HG03039 (cell line): ENCODE data around the gene GRIN2C.
A peak's percentile ranks its signal among the peaks of the same experiment; 100 is the strongest.
"Not testable (repeated sequence)": the region's sequence is repeated elsewhere in the genome, so short reads cannot be mapped to it uniquely, and the experiment has no call there.

Experiments
- ATAC-seq: cut with Tn5 transposase; IDR thresholded peaks from one replicate; pipeline ENCODE4 v1.9.1; 2021; ENCODE audit warnings: mild to moderate bottlenecking, moderate library complexity; ENCODE audit not compliant: unreplicated experiment

GRIN2C gene

DNA sequence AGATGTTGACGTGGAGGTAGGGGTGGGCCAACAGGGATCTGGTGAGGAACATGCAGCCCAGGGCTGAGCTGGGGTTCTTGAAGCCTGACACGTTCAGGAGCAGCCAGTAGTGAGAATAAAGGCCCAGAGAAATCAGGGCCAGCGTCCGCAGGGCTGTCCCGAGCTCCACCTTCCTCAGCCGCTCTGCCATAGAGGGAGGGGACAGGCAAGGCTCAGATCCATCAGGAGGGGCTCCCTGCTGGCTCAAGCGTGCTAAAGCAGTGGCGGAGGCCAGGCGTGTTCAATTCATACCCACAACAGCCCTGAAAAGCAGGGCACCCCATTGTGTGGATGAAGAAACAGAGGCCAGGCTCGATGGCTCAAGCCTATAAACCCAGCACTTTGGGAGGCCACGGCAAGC, 21.4 kb upstream of the GRIN2C start:
- no peak for ATAC-seq

DNA sequence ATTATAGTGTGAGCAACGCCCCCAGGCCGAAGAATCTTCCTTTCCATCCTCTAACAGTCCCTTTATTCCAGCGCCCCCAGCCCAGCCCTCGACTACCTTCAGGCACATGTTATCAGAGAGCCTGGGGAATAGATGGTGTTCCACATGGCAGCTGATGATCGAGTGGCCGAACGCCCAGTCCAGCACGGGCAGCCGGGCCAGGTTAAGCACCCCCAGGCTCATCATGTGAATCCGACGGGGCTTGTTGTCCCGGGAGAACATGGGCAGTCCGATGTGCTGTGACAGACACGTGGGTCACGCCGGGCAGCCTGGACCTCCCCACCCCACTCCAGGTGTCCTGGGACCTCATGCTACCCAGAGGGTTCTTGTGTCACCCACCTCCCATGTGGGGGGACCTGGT, 19.6 kb upstream of the GRIN2C start:
- no peak for ATAC-seq

DNA sequence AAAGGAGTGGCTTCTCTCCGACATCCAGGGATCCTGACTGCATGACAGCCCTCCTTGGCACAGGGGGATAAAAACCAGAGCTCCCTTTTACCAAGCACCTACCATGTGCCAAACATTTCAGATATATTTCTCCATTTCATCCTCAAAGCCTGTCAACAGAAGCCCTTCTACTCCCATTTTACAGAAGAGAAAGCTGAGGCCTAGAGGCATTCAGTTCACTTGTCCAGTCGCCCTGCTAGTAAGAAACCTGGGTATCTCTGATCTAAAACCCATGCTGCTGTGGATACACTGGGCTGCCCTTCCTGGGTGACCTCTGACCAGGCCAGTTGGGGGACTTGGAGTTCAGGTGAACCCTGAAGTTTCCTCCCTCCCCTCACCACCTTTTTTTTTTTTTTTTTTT, 19.0 kb upstream of the GRIN2C start:
- ATAC-seq, result no peak

DNA sequence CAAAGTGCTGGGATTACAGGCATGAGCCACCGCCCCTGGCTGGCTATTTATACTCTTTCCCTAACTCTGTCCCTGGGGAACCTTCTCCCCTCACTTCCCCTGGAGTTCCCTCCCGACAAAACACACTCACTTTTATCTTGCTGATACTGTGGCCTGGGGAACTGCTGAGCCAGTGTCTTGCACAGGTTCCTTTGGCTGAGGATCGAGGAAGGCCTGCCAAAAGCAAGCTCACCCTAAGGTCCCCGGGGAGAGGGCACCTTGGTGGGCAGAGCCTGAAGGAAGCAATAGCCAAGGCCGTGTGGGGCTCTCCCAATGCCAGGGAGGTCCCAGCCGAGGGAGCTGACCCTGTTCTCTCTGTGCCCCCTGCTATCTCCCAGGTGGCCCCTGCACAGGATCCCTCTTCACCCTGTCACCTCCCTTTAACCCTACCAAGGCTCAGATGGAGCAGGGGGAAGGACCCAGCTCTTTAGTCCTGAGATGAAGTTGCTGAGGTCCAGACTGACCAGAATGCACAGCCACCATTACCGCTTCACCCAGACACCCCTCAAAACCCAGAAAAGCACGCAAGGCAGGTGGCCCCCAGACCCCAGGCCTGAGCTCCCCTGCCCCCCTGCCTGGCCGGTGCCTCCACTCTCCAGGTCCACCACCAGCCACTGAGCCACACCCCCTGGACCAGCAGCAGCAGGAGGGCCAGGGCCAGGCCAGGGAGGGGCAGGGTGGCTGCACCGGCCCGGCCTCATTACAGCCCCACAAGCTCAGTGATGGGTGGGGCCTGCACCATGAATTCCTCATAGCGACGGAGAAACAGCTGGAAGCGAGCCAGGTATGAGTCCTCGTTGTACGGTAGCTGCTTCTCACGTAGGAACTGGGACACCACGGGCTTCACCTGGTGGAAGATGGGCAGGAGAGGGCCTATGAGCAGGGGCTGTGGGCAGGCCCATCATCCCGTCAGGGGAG, 18.2 kb upstream of the GRIN2C start:
- ATAC-seq, result no peak

DNA sequence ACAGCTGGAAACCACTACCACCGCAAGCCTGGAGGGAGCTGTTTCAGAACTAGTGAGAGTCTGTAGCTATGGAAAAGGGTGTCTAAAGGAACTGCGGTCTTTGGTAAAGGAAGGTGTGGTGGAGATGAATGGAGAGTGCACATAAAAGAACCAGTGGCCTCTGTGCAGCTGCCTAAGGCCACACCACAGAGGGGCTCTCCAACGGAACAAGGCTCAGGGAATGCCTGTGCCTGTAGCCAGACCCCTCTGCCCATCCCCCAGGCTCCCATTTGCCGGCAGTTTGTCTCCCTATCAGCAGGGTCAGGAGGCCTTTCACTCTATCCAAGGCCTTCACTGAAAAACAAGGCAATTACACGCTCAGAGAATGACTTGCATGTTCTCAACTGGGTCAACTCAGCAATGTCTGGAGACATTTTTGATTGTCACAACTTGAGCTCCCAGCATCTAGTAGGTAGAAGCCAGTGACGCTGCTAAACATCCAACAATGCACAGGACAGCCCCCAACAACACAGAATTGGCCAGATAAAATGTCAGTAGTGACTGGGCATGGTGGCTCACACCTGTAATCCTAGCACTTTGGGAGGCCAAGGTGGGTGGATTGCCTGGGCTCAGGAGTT, 16.4 kb upstream of the GRIN2C start:
- ATAC-seq, result no peak

DNA sequence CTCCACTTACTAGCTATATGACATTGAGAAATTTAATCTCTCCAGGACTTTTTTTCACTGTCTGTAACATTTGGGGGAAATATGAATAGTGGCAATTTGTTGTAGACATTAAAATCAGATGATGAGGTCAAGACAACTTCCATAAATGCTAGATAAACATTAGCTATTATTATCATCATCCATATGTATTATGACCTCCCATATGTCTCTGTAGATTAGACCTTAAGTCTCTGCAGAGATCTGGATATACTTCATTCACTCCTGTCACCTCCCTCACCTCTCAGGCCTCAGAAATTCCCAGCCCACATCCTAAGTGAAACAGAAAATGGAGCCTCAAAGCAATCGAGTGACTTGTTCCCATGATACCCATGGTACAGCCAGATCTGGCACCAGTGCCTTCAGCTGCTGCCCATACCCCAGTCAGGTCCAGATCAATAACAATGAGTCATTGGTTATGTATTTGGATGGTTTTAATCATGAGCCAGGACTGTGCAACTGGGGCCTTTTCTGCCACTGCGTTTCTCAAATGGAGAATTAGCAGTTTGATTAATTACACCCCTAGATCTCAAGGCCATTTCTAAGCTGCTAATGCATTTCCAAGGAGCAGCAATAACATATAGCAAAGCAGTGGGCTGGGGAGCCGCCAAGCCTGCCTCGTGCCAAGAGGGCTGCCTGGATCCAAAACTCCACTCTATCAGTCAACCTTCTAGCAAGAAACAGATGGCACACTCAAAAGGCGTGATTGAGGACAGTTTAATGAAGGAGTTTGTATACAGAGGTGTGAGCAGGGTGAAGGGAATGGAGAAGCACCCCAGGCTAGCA, 15.7 kb upstream of the GRIN2C start:
- no peak for ATAC-seq

DNA sequence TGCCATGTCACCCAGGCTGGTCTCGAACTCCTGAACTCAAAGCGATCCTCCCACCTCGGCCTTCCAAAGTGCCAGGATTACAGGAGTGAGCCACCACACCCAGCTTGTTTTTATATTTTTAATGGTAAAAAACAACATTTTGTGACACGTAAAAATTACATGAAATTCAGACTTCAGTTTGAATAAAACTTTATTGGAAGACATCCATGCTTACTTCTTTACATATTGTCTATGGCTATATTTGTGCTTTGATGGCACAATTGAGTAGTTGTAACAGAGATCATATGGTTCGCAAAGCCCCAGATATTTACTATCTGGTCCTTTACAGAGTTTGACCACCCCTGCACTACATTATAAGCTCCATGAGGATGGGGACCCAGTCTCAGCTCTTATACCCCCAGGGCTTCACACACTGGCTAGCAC, 14.9 kb upstream of the GRIN2C start:
- no peak for ATAC-seq

DNA sequence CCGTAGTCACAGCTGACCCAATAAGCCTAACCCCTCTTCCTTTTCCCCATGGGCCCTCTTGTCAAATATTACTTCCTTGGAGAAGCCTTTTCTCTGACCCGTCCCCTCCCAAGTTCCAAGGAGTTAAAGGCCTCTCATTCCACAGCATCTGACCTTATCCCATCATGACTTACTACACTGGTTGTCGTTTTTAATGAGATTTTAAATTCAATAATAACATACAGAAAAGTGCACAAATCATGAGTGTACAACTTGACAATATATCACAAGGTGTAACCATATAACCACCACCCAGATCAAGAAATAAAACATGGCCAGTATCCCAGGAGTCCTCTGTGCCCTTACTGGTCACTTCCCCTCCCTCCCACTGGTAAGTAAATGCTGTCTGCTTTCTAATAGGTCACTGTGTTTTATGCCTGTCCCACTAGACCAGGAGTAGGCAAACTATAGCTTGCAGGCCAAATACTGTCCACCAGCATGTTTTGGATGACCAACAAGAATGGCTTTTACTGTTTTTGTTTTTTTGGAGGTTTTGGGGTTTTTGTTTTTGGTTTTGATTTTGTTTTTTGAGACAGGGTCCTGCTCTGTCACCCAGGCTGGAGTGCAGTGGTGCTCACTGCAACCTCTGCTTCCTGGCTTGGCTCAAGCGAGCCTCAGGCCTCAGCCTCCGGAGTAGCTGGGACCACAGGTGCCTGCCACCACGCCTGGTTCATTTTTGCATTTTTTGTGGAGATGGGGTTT, 14.4 kb upstream of the GRIN2C start:
- ATAC-seq, result no peak

DNA sequence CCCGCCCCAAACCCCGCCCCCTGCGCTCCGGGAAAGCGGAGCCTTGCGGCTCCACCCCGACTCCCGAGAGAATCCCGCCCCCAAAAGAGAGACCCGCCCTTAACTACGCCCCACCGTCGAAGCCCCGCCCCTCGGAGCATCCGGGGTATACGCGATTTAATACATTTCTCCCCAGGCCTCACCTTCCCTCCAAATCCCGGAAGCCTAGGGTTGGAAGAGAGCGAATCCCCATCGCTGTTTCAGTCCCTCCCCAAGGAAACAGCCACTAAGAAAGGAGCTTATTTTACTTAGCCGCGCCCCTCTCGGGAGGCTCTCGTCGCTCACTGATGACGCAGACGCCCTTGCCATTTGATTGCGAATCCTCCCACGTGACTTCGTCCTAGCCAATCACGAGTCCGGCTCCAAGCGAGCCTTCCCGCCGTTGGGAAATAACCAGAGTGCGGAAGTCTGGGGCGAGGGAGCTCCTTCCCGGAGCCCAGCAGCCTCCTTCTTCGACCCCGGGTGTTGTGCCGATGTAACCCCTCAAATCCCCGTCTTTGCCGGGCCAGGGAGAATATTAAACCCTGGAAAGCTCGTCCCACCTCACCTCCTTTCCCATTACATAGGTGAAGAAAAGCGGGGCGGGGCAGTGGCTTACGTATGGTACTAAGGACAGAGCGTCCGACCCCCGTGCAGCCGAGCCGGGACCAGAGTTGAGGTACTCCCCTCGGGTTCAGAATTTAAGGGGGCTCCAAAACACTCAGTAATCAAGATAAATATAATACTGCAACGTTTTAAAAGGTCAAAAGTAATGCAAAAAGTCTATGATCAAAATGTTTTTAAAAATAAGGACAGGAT, 13.6 kb upstream of the GRIN2C start:
- ATAC-seq, result peak; percentile 85

DNA sequence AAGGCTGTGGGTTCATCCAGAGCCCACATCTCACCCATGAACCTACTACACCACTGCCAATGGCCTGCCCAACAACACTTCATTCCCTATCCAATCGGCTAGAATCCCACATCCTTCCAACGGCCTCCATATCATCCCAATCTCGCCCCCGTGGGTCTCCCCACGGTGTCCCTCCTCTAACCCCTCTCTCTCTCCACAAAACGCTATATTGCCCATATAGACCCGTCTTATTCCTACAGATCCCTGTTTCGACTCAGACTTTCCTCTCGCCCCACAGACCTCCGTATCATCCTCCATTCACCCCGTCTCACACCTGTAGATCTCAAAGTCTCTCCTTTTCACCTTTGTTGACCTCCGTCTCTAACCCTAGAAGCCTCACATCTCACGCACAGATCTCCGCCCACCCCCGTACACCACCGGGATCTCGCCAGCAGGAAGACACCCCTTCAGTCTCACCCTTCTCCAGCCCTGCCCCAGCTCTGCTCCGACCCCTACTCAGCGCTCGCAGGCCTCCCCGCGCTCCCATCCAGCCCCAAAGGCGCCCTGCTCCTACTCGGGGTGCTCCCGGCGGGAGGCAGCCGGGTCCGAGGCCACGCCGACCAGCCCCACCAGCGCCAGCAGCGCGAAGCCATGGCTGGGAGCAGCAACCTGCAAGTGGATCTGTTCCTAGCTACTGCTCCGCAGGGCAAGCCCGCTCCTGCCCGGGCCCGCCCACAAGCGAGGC, 12.8 kb upstream of the GRIN2C start, which contains the start of gene FDXR:
FDXR (minus strand) TSS at position 682 of the 724 bp plus-strand sequence; CDS start at position 632, 50 bp downstream.
- peak; percentile 12 for ATAC-seq

DNA sequence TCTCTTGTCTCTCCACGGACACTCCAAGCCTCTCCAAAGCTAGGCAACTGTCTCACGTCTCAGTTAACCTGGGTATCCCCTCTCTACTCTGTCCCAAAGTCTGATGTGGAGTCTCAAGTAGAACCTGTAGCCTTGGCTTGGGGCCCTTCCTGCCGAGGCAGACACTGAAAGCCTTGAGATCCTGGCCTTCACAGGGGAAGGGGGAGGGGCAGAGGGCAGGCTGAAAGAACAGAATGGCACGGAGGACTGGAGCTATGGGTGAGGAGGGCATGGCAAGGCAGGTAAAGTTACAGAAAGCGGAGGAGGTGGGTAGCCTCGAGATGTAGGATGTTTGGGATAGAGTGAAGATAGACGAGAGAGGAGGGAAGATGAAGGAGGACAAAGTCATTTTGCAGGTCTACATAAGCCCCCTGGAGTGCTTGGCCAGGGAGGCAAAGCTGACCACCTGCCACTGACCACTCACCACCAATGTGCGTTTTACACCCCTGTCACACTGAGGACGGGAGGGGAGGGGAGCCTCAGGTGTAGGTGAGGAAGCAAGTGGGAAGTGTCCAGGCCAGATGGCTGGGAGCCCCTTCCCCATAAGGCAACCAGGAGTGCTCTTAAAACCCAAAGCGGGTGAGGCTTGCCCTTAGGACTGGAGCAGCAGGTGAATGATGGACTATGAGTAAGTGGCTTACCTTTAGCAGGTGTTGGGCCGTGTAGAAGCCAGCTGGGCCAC, 11.8 kb upstream of the GRIN2C start:
- ATAC-seq, result no peak

DNA sequence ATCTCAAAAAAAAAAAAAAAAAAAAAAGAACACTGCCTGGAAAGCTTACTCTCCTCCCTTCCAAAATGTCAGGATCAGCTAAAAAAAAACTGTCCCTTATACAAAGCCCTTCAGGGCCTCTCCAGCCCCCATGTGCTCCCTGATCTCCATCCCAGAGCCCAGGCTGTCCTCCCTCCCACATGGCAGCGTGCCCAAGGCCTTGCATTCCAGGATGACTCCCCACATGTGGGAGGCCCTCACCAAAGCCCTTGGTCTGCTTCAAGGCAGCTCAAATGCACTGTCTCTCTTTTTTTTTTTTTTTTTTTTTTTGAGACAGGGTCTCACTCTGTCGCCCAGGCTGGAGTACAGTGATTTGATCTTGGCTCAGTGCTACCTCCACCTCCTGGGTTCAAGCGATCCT, 10.8 kb upstream of the GRIN2C start:
- no peak for ATAC-seq

DNA sequence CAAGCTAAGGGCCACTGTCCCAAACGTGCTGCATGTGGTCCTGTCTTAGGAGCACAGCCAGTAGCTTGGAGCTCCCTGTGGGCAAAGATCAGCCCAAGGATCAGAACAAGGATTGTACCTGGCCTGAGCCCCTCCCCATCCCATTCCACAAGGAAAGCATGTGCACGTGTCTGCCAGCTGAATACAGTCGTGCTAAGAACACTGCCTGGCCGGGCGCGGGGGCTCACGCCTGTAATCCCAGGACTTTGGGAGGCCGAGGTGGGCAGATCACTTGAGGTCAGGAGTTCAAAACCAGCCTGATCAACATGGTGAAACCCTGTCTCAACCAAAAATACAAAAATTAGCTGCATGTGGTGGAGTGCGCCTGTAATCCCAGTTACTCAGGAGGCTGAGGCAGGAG, 10.3 kb upstream of the GRIN2C start:
- not testable (repeated sequence) for ATAC-seq

DNA sequence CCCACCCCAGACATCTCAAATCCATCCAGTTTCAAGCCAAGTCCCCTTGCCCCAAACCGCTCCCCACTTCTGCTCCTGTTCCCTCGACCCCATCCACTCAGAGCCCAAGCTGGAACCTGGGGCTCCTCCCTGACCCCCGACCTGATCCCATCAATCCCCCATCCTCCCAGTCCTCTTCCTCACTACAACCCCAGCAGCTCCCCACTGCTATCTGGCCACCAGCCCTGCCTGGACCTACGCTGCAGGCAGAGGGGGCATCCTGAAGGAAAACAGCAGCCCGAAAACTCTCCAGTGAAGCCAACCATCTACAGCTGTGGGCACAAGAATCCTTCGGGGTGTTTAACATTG, 9.2 kb upstream of the GRIN2C start:
- no peak for ATAC-seq

DNA sequence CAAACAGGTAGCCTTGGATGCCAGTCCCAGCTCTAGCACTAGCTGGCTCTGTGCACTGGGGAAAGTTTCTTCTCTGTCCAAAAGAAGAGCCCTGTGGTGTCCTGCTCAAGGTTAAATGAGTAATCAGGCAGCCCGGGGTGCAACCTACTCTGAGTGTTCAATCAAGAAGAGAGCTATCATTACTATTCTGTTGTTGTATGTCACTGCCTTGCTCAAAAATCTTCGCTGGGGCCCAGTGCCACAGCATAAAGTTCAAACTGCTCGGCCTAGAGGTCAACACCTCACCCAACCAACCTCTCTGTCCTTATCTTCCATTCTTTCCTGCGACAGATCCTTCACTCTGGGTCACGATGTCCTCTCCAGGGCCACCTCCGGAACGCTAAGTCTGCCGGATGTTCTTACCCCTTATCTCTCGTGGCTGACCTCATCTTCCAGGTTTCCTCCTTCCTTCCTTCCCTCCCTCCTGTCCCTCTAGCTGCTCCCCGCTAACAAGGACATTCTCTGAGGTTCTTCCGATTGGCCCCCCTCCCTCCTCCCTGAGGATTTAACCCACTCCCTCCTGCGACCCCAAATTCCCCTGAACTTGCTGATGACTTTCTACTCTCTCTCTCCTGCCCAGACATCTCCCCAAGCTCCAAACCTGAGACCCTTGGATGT, 8.7 kb upstream of the GRIN2C start:
- ATAC-seq, result no peak

DNA sequence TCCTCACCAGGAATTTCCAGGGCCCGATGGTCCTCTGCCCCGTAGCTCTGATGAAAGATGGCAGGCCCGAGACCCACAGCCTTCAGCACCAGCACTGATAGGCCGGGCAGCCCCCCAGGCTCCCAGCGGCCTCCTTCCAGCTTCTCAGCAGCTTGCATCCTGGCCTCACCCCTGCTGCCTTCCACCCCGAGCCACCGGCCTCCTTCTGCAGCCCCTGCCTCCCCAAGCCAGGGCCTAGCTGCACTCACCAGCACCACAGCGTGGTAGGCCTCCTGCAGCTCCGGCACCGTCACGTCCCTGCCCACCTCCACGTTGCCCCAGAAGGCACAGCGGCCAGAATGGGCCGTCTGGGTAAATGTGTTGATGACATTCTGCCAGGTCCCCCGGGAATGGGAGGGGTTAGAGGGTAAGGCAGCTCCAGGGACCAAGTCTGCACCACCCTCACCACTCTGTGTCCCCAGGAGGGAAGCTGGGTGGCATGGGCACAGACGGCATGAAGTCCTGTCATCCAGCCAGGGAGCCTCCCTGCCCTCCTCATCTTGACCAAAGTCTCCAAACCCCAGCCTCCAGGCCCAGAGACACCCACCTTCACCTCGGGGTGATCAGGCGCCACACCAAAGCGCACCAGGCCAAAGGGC, 6.6 kb upstream of the GRIN2C start:
- ATAC-seq, result no peak

DNA sequence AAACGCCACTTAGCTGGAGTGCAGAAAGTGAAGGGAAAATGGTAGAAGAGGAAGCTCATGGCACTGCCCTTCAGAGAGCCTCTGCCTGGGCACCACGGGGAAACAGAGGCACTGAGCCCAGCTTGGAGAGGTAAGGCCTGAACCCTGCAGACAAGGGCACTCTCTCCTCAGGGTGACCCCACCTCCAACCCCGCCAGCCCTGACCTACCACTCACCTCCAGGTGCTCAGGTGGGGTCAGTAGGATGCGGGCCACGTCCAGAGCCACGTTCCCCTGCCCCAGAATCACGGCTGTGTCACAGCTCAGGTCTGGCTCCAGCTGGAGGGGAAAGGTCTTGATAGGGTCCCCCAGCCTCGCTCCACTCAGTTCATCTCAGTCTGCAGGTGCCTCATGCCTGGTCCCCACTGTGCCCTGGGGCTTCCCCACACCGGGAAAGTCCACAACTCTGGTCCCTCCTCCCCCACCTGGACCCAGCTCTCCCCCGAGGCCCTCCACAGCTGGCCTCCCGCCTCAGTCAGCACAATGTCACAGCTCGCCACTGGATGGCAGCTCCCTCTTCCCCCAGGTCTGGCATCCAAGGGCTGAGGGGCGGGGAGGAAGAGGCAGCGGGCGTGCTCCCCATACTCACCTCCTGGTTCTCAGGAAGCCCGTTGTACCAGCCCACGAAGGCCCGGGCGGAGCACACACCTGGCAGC, 6.0 kb upstream of the GRIN2C start:
- ATAC-seq, result no peak
